DOHH2 (cell line): Measurements from ENCODE around the gene PCCB.

Source experiments
- CTCF ChIP-seq: fragments of 200-600 bp; sonication (generic); IDR thresholded peaks from one replicate; pipeline ENCODE4 v1.5.1; 2014; ENCODE audit warnings: antibody characterized with exemption, mild to moderate bottlenecking, low read depth, low read length; ENCODE audit not compliant: poor library complexity, severe bottlenecking
- EZH2phosphoT487 ChIP-seq: fragments of 200-600 bp; sonication (generic); IDR thresholded peaks from 2 replicates; pipeline ENCODE4 v1.6.1; 2017; ENCODE audit warnings: borderline replicate concordance, mild to moderate bottlenecking, antibody characterized with exemption, low read length, moderate library complexity, mixed read lengths

DNA sequence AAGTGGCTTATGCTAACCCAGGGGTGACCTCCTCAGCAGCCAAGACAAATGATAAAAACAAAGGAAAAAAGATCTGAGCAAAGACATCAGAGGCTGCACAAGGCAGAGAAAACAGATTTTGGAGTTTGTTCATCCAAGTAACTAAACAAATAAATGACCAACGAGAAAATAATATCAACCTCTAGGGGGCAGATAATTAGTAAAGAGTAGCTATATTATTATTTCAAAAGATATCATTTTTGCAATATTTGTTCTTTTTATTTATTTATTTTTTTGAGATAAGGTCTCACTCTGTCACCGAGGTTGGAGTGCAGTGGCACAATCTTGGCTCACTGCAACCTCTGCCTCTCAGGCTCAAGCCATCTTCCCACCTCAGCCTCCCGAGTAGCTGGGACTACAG, 101.8 kb downstream of the PCCB start:
- TF ChIP-seq CTCF, result peak; percentile 34
- no peak for TF ChIP-seq EZH2phosphoT487
